SIG-M5 treated with dmso at 0.1 percent for 504 hours (cell line): ENCODE results near the gene CDH4.
"Not testable (repeated sequence)": the region's sequence is repeated elsewhere in the genome, so short reads cannot be mapped to it uniquely, and the experiment has no call there.

Experiments used
- DNase-seq: peaks from one replicate; lab custom pipeline; 2025; ENCODE audit not compliant: unreplicated experiment; lab: John Stamatoyannopoulos, UW

CDH4 gene

GRCh38 chr20:61940976-61941720 is 689.1 kb downstream of the CDH4 start:
- DNase-seq = no peak

- no peak for DNase-seq
Observed at GRCh38 chr20:61941721-61942405, 689.8 kb downstream of the CDH4 start.

- DNase-seq = no peak
Observed at GRCh38 chr20:61942526-61942925, 690.5 kb downstream of the CDH4 start.

GRCh38 chr20:61944967-61945366 is 692.9 kb downstream of the CDH4 start:
- not testable (repeated sequence) for DNase-seq

GRCh38 chr20:61945495-61945894 is 693.4 kb downstream of the CDH4 start:
- DNase-seq = not testable (repeated sequence)

GRCh38 chr20:61948056-61948455 is 696.0 kb downstream of the CDH4 start:
- not testable (repeated sequence) for DNase-seq

- no peak for DNase-seq
Observed at GRCh38 chr20:61948586-61949362, 696.7 kb downstream of the CDH4 start.

GRCh38 chr20:61949363-61949713 is 697.3 kb downstream of the CDH4 start:
- no peak for DNase-seq

- DNase-seq = no peak
Observed at GRCh38 chr20:61949714-61950640, 697.9 kb downstream of the CDH4 start.

GRCh38 chr20:61950641-61951071 is 698.6 kb downstream of the CDH4 start:
- DNase-seq = no peak

GRCh38 chr20:61951695-61952533 is 699.9 kb downstream of the CDH4 start:
- no peak for DNase-seq

- no peak for DNase-seq
Observed at GRCh38 chr20:61953037-61954021, 701.3 kb downstream of the CDH4 start.

GRCh38 chr20:61954276-61955021 is 702.4 kb downstream of the CDH4 start:
- DNase-seq = no peak

- DNase-seq = no peak
Observed at GRCh38 chr20:61955668-61956395, 703.8 kb downstream of the CDH4 start.

GRCh38 chr20:61956396-61957342 is 704.6 kb downstream of the CDH4 start:
- no peak for DNase-seq
